Measurements from ENCODE around the gene PYGB.

DNA sequence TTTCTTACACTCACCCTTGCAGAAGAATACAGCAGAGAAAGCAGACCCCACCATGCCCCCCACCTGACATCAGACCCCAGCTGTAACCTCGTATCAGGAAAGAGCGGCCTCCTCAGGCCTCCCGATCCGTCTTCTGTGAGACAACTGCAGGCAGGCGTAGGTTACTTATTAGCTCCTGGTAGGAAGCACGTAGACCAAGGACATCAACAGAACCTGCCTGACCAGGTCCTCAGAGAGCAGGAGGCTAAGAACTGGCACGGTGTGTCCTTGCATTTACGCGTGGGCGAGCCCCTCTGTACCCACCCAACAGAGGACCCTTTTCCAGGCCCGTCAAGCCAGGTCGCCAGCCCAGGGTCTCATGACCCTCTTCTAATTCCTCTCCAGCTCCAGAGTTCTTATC is 91.7 kb downstream of the PYGB start:
- TF ChIP-seq ZNF565 (CRISPR knock-in tag; conservative IDR thresholded peaks at IDR 0.05; ENCODE audit: low read depth) (no peak), OSR1 (CRISPR knock-in tag; IDR thresholded peaks at IDR 0.05) (no peak), ZFP3 (CRISPR knock-in tag; IDR thresholded peaks at IDR 0.05) (no peak), ESRRG (CRISPR knock-in tag; IDR thresholded peaks at IDR 0.05) (no peak), BACH2 (CRISPR knock-in tag; IDR thresholded peaks at IDR 0.05; ENCODE audit: borderline replicate concordance) (no peak), PATZ1 (CRISPR knock-in tag; IDR thresholded peaks at IDR 0.05; ENCODE audit: borderline replicate concordance) (no peak), PPARA (CRISPR knock-in tag; IDR thresholded peaks at IDR 0.05; ENCODE audit: borderline replicate concordance) (no peak), POU6F1 (CRISPR knock-in tag; IDR thresholded peaks at IDR 0.05; ENCODE audit: borderline replicate concordance, low read depth) (no peak), ZFP30 (CRISPR knock-in tag; IDR thresholded peaks at IDR 0.05) (no peak), ZNF8 (CRISPR knock-in tag; IDR thresholded peaks at IDR 0.05) (no peak), ZC3H10 (CRISPR knock-in tag; IDR thresholded peaks at IDR 0.05) (no peak), ARNTL (CRISPR knock-in tag; IDR thresholded peaks at IDR 0.05; ENCODE audit: borderline replicate concordance, low read depth) (no peak), GLIS3 (CRISPR knock-in tag; IDR thresholded peaks at IDR 0.05) (no peak)
- TF ChIP-seq, protein P1, sequence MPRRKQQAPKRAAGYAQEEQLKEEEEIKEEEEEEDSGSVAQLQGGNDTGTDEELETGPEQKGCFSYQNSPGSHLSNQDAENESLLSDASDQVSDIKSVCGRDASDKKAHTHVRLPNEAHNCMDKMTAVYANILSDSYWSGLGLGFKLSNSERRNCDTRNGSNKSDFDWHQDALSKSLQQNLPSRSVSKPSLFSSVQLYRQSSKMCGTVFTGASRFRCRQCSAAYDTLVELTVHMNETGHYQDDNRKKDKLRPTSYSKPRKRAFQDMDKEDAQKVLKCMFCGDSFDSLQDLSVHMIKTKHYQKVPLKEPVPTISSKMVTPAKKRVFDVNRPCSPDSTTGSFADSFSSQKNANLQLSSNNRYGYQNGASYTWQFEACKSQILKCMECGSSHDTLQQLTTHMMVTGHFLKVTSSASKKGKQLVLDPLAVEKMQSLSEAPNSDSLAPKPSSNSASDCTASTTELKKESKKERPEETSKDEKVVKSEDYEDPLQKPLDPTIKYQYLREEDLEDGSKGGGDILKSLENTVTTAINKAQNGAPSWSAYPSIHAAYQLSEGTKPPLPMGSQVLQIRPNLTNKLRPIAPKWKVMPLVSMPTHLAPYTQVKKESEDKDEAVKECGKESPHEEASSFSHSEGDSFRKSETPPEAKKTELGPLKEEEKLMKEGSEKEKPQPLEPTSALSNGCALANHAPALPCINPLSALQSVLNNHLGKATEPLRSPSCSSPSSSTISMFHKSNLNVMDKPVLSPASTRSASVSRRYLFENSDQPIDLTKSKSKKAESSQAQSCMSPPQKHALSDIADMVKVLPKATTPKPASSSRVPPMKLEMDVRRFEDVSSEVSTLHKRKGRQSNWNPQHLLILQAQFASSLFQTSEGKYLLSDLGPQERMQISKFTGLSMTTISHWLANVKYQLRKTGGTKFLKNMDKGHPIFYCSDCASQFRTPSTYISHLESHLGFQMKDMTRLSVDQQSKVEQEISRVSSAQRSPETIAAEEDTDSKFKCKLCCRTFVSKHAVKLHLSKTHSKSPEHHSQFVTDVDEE (CRISPR knock-in tag; IDR thresholded peaks at IDR 0.05) = no peak
